HepG2 (cell line): ENCODE data around the gene CHST13. TPM values are rescaled to one million over a fixed set of nuclear protein-coding genes. Genes with fewer than 3 reads are reported as not detected.

Experiments used
- BCL6 ChIP-seq: IDR thresholded peaks from 2 replicates; pipeline ENCODE4 v1.6.1; 2016; ENCODE audit warnings: missing genetic modification reagents, missing compliant biosample characterization
- ETV6 ChIP-seq: sonication (generic); formaldehyde crosslinking; conservative IDR thresholded peaks from 2 replicates; pipeline ENCODE4 v1.4.0; 2020; ENCODE audit warnings: missing genetic modification reagents
- HOXA3 ChIP-seq: sonication (generic); formaldehyde crosslinking; IDR thresholded peaks from 2 replicates; pipeline ENCODE4 v1.5.0; 2020; ENCODE audit warnings: missing genetic modification reagents
- HOXA7 ChIP-seq: sonication (generic); formaldehyde crosslinking; IDR thresholded peaks from 2 replicates; pipeline ENCODE4 v1.8.1; 2022; ENCODE audit warnings: mild to moderate bottlenecking, missing genetic modification reagents, moderate library complexity
- KDM2A ChIP-seq: sonication (generic); formaldehyde crosslinking; IDR thresholded peaks from 2 replicates; pipeline ENCODE4 v1.4.0; 2020; ENCODE audit warnings: low read depth, missing genetic modification reagents, borderline replicate concordance
- NCOR1 ChIP-seq: fragments of 200-600 bp; sonication (generic); IDR thresholded peaks from 2 replicates; pipeline ENCODE4 v1.7.0; 2017; ENCODE audit warnings: antibody characterized with exemption, low read length, borderline replicate concordance
- PAX8 ChIP-seq: sonication (generic); formaldehyde crosslinking; IDR thresholded peaks from 2 replicates; pipeline ENCODE4 v1.8.0; 2022; ENCODE audit warnings: mild to moderate bottlenecking, missing genetic modification reagents, borderline replicate concordance
- SMC3 ChIP-seq: IDR thresholded peaks from 2 replicates; pipeline ENCODE4 v1.6.1; 2011; ENCODE audit warnings: low read length, improper control_type of control experiment
- ZNF207 ChIP-seq: fragments of 450-650 bp; IDR thresholded peaks from 2 replicates; pipeline ENCODE4 v1.6.1; 2016; ENCODE audit warnings: antibody characterized with exemption, borderline replicate concordance
- ZNF282 ChIP-seq: fragments of 450-650 bp; IDR thresholded peaks from 2 replicates; pipeline ENCODE4 v1.6.1; 2018; ENCODE audit not compliant: partially characterized antibody
- ZNF326 ChIP-seq: sonication (generic); formaldehyde crosslinking; IDR thresholded peaks from 2 replicates; pipeline ENCODE4 v1.4.0; 2020; ENCODE audit warnings: missing genetic modification reagents, borderline replicate concordance
- ZNF350 ChIP-seq: sonication (generic); formaldehyde crosslinking; IDR thresholded peaks from 2 replicates; pipeline ENCODE4 v1.4.0; 2020; ENCODE audit warnings: mild to moderate bottlenecking, low read depth, missing genetic modification reagents, borderline replicate concordance
- ZNF709 ChIP-seq: sonication (generic); formaldehyde crosslinking; IDR thresholded peaks from 2 replicates; pipeline ENCODE4 v1.5.0; 2020; ENCODE audit warnings: mild to moderate bottlenecking, missing genetic modification reagents
- ZSCAN20 ChIP-seq: sonication (generic); formaldehyde crosslinking; IDR thresholded peaks from 2 replicates; pipeline ENCODE4 v1.4.0; 2020; ENCODE audit warnings: missing genetic modification reagents, mild to moderate bottlenecking, borderline replicate concordance
- polyA plus RNA-seq, 8 experiments: library from polyadenylated mRNA; depleted of rRNA in 3 of 8; stranded (reverse) in 7 of 8; unstranded in 1 of 8; fragments of >200 nt; fragmentation: Illumina TruSeq in 4 of 8; extraction: Trizol in 4 of 8; gene quantifications; 2 replicates each; pipeline versions ENCODE4 v1.2.1 to v1.2.3, GENCODE V29; 2011 to 2016; ENCODE audit warnings: low read depth in 4 of 8, missing spikeins in 1 of 8, mixed read lengths in 1 of 8; ENCODE audit not compliant: insufficient read depth in 1 of 8
- total RNA-seq, 5 experiments: library from RNA; depleted of rRNA; stranded (reverse); fragments of >200 nt; fragmentation: Illumina TruSeq; extraction: Trizol; gene quantifications; 2 replicates each; pipeline ENCODE4 v1.2.3, GENCODE V29; 2016; ENCODE audit warnings: low read depth in 1 of 5
- TF ChIP-seq, protein P1 (sequence below): sonication (generic); formaldehyde crosslinking; IDR thresholded peaks from 2 replicates; pipeline ENCODE4 v1.4.0; 2020; ENCODE audit warnings: missing genetic modification reagents
- TF ChIP-seq, protein P2 (sequence below): sonication (generic); formaldehyde crosslinking; IDR thresholded peaks from 2 replicates; pipeline ENCODE4 v1.4.0; 2020; ENCODE audit warnings: missing genetic modification reagents
- TF ChIP-seq, protein P3 (sequence below): sonication (generic); formaldehyde crosslinking; IDR thresholded peaks from 2 replicates; pipeline ENCODE4 v1.9.0; 2021; ENCODE audit warnings: missing genetic modification reagents, borderline replicate concordance
- TF ChIP-seq, protein P4 (sequence below): sonication (generic); formaldehyde crosslinking; IDR thresholded peaks from 2 replicates; pipeline ENCODE4 v1.4.0; 2020; ENCODE audit warnings: mild to moderate bottlenecking, missing genetic modification reagents, borderline replicate concordance

CHST13 gene
- total and polyA plus RNA-seq, 2 of the 13 experiments (the other 11 are each of a cell fraction or from before 2014, with no cell fraction given), result 32.0 to 43.1 TPM

DNA sequence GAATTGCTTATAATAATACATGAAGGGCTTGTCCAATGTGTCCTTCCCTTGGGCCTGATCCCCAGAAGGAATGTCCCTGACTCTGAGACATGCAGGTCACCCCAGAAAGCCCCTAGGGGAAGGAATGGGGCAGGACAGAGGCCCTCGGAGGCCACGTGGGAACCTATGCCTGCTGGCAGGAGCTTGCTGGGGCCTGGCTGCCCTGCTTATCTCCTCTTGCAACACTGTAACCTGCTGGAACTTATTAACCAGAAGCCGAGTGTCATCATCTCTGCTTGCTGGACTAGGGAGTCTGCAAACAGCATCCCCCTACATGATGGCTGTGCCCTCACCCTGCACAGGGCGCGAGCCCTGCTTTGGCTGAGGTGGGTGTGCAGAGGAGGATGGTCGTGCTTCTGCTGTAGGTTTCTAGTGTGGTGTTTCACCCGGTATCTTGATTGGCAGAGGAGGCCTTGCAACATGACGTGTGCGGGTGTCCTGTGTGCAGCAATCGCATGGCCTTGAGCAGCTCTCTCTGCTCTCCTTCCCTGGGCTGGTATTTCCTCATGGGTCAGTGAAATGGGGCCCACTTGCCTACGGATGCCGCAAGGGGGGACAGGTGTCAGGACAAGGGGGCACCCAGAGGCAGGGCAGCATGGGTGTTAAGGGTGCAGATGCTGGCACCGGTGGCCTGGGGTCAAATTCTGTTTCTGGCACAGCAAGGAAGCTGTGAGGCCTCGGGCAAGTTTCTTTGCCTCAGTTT, 5.0 kb downstream of the CHST13 start (continued):
- TF ChIP-seq KDM2A (peak; percentile 78), HOXA3 (CRISPR knock-in tag) (peak; percentile 83), ZNF709 (CRISPR knock-in tag) (peak; percentile 76), NCOR1 (peak; percentile 75; the same call in 1 of the 2 replicates), SMC3 (peak; percentile 31; the same call in 1 of the 2 replicates), ZSCAN20 (CRISPR knock-in tag) (0 out of 2 replicates have a peak, but pooled peaks have one; percentile 45), ZNF326 (CRISPR knock-in tag) (0 out of 2 replicates have a peak, but pooled peaks have one; percentile 59), ZNF350 (CRISPR knock-in tag) (peak; percentile 95), ZNF207 (no peak), PAX8 (CRISPR knock-in tag) (no peak), ZNF282 (no peak), HOXA7 (CRISPR knock-in tag) (no peak; the same call in 1 of the 2 replicates), ETV6 (CRISPR knock-in tag) (0 out of 2 replicates have a peak, but pooled peaks have one; percentile 52), BCL6 (CRISPR knock-in tag) (peak; percentile 53; the same call in 1 of the 2 replicates)
- TF ChIP-seq, protein P1, sequence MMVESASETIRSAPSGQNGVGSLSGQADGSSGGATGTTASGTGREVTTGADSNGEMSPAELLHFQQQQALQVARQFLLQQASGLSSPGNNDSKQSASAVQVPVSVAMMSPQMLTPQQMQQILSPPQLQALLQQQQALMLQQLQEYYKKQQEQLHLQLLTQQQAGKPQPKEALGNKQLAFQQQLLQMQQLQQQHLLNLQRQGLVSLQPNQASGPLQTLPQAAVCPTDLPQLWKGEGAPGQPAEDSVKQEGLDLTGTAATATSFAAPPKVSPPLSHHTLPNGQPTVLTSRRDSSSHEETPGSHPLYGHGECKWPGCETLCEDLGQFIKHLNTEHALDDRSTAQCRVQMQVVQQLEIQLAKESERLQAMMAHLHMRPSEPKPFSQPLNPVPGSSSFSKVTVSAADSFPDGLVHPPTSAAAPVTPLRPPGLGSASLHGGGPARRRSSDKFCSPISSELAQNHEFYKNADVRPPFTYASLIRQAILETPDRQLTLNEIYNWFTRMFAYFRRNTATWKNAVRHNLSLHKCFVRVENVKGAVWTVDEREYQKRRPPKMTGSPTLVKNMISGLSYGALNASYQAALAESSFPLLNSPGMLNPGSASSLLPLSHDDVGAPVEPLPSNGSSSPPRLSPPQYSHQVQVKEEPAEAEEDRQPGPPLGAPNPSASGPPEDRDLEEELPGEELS, result peak; percentile 83
- TF ChIP-seq, protein P2, sequence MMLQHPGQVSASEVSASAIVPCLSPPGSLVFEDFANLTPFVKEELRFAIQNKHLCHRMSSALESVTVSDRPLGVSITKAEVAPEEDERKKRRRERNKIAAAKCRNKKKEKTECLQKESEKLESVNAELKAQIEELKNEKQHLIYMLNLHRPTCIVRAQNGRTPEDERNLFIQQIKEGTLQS (CRISPR knock-in tag), result peak; percentile 89
- TF ChIP-seq, protein P3, sequence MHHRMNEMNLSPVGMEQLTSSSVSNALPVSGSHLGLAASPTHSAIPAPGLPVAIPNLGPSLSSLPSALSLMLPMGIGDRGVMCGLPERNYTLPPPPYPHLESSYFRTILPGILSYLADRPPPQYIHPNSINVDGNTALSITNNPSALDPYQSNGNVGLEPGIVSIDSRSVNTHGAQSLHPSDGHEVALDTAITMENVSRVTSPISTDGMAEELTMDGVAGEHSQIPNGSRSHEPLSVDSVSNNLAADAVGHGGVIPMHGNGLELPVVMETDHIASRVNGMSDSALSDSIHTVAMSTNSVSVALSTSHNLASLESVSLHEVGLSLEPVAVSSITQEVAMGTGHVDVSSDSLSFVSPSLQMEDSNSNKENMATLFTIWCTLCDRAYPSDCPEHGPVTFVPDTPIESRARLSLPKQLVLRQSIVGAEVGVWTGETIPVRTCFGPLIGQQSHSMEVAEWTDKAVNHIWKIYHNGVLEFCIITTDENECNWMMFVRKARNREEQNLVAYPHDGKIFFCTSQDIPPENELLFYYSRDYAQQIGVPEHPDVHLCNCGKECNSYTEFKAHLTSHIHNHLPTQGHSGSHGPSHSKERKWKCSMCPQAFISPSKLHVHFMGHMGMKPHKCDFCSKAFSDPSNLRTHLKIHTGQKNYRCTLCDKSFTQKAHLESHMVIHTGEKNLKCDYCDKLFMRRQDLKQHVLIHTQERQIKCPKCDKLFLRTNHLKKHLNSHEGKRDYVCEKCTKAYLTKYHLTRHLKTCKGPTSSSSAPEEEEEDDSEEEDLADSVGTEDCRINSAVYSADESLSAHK (CRISPR knock-in tag), result no peak
- TF ChIP-seq, protein P4, sequence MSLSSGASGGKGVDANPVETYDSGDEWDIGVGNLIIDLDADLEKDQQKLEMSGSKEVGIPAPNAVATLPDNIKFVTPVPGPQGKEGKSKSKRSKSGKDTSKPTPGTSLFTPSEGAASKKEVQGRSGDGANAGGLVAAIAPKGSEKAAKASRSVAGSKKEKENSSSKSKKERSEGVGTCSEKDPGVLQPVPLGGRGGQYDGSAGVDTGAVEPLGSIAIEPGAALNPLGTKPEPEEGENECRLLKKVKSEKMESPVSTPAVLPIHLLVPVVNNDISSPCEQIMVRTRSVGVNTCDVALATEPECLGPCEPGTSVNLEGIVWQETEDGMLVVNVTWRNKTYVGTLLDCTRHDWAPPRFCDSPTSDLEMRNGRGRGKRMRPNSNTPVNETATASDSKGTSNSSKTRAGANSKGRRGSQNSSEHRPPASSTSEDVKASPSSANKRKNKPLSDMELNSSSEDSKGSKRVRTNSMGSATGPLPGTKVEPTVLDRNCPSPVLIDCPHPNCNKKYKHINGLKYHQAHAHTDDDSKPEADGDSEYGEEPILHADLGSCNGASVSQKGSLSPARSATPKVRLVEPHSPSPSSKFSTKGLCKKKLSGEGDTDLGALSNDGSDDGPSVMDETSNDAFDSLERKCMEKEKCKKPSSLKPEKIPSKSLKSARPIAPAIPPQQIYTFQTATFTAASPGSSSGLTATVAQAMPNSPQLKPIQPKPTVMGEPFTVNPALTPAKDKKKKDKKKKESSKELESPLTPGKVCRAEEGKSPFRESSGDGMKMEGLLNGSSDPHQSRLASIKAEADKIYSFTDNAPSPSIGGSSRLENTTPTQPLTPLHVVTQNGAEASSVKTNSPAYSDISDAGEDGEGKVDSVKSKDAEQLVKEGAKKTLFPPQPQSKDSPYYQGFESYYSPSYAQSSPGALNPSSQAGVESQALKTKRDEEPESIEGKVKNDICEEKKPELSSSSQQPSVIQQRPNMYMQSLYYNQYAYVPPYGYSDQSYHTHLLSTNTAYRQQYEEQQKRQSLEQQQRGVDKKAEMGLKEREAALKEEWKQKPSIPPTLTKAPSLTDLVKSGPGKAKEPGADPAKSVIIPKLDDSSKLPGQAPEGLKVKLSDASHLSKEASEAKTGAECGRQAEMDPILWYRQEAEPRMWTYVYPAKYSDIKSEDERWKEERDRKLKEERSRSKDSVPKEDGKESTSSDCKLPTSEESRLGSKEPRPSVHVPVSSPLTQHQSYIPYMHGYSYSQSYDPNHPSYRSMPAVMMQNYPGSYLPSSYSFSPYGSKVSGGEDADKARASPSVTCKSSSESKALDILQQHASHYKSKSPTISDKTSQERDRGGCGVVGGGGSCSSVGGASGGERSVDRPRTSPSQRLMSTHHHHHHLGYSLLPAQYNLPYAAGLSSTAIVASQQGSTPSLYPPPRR (CRISPR knock-in tag), result peak; percentile 77; the same call in 1 of the 2 replicates
